HK-2 (cell line): ENCODE results near the gene LAMC3.
A peak's percentile ranks its signal among the peaks of the same experiment; 100 is the strongest.

Experiments used
- DNase-seq: peaks from one replicate; pipeline ENCODE4 v3.0.0-alpha.2; 2018; ENCODE audit not compliant: unreplicated experiment

The LAMC3 gene

GRCh38 chr9:131117121-131117761 lies 108.3 kb downstream of the LAMC3 start:
- no peak for DNase-seq

GRCh38 chr9:131117762-131118145 lies 108.8 kb downstream of the LAMC3 start:
- no peak for DNase-seq

GRCh38 chr9:131119600-131119999 lies 110.6 kb downstream of the LAMC3 start:
- no peak for DNase-seq

GRCh38 chr9:131120620-131121228 lies 111.8 kb downstream of the LAMC3 start:
- no peak for DNase-seq

GRCh38 chr9:131121346-131121745 lies 112.4 kb downstream of the LAMC3 start:
- DNase-seq: no peak

GRCh38 chr9:131122158-131122557 lies 113.2 kb downstream of the LAMC3 start:
- peak; percentile 69 for DNase-seq

GRCh38 chr9:131125038-131125287 lies 116.0 kb downstream of the LAMC3 start:
- no peak for DNase-seq

GRCh38 chr9:131125288-131126058 lies 116.5 kb downstream of the LAMC3 start, which contains the start of gene NUP214:
NUP214 (plus strand) TSS chr9:131125586; CDS start chr9:131125705, 119 bp downstream.
- DNase-seq: peak; percentile 99

GRCh38 chr9:131126059-131126426 lies 117.1 kb downstream of the LAMC3 start:
- no peak for DNase-seq

- DNase-seq: no peak
Measured at GRCh38 chr9:131129183-131129582, 120.2 kb downstream of the LAMC3 start.

- no peak for DNase-seq
Measured at GRCh38 chr9:131138676-131139075, 129.7 kb downstream of the LAMC3 start.

GRCh38 chr9:131140112-131140511 lies 131.1 kb downstream of the LAMC3 start:
- no peak for DNase-seq

- DNase-seq: no peak
Measured at GRCh38 chr9:131140550-131140949, 131.6 kb downstream of the LAMC3 start.

GRCh38 chr9:131142160-131142559 lies 133.2 kb downstream of the LAMC3 start:
- no peak for DNase-seq
